MM.1S (cell line): ENCODE measurements around the gene CD300A.

Experiments
- DNase-seq: peaks from one replicate; pipeline ENCODE4 v3.0.0-alpha.2; 2015
- H2AFZ ChIP-seq: fragments of 300-600 bp; sonication (generic); 2 replicates; pipeline ENCODE4 v1.6.0; 2016; ENCODE audit warnings: antibody characterized with exemption, low read length
- H3F3A ChIP-seq: fragments of 300-600 bp; sonication (generic); 2 replicates; pipeline ENCODE4 v1.6.1; 2016; ENCODE audit warnings: mild to moderate bottlenecking, antibody characterized with exemption, low read length, moderate library complexity, mixed read lengths; ENCODE audit not compliant: insufficient read depth
- H3K27ac ChIP-seq: fragments of 300-600 bp; sonication (generic); 2 replicates; pipeline ENCODE4 v1.5.1; 2016; ENCODE audit warnings: mild to moderate bottlenecking, low read length
- H3K27me3 ChIP-seq: fragments of 300-600 bp; sonication (generic); replicated peaks from 2 replicates; pipeline ENCODE4 v1.6.0; 2016; ENCODE audit warnings: low read length; ENCODE audit not compliant: insufficient read depth
- H3K36me3 ChIP-seq: fragments of 300-600 bp; sonication (generic); replicated peaks from 2 replicates; pipeline ENCODE4 v1.6.1; 2016; ENCODE audit warnings: mild to moderate bottlenecking, low read length, mixed read lengths; ENCODE audit not compliant: insufficient read depth
- H3K4me1 ChIP-seq: fragments of 300-600 bp; sonication (generic); 2 replicates; pipeline ENCODE4 v1.6.1; 2016; ENCODE audit warnings: low read length, mixed read lengths
- H3K4me2 ChIP-seq: fragments of 300-600 bp; sonication (generic); 2 replicates; pipeline ENCODE4 v1.6.0; 2016; ENCODE audit warnings: low read depth, low read length
- H3K4me3 ChIP-seq: fragments of 300-600 bp; sonication (generic); 2 replicates; pipeline ENCODE4 v1.5.1; 2016; ENCODE audit warnings: low read length, mixed read lengths
- H3K79me2 ChIP-seq: fragments of 300-600 bp; sonication (generic); 2 replicates; pipeline ENCODE4 v1.6.1; 2016; ENCODE audit warnings: mixed run types, low read length, mixed read lengths
- H3K9ac ChIP-seq: fragments of 300-600 bp; sonication (generic); 2 replicates; pipeline ENCODE4 v1.6.1; 2016; ENCODE audit warnings: low read length, mixed read lengths
- H3K9me2 ChIP-seq: fragments of 300-600 bp; sonication (generic); replicated peaks from 2 replicates; pipeline ENCODE4 v1.6.1; 2016; ENCODE audit warnings: mild to moderate bottlenecking, low read length, mixed read lengths; ENCODE audit not compliant: insufficient read depth
- H3K9me3 ChIP-seq: fragments of 300-600 bp; sonication (generic); replicated peaks from 2 replicates; pipeline ENCODE4 v1.6.1; 2016; ENCODE audit warnings: mild to moderate bottlenecking, low read length, mixed read lengths; ENCODE audit not compliant: insufficient read depth
- H4K20me1 ChIP-seq: fragments of 300-600 bp; sonication (generic); 2 replicates; pipeline ENCODE4 v1.6.1; 2016; ENCODE audit warnings: mild to moderate bottlenecking, low read length, moderate library complexity, mixed read lengths; ENCODE audit not compliant: insufficient read depth
- EZH2 ChIP-seq: fragments of 300-600 bp; sonication (generic); optimal IDR thresholded peaks from 2 replicates; pipeline ENCODE3; 2017; ENCODE audit warnings: low read depth, mild to moderate bottlenecking, antibody characterized with exemption, low read length, mixed read lengths
- EZH2phosphoT487 ChIP-seq: fragments of 300-600 bp; sonication (generic); IDR thresholded peaks from 2 replicates; pipeline ENCODE4 v1.6.1; 2018; ENCODE audit warnings: antibody characterized with exemption, low read length
- TF ChIP-seq, protein P1 (sequence below): fragments of 300-600 bp; sonication (generic); IDR thresholded peaks from 2 replicates; pipeline ENCODE4 v1.5.1; 2016; ENCODE audit warnings: antibody characterized with exemption, low read length, mixed read lengths

The CD300A gene

DNA sequence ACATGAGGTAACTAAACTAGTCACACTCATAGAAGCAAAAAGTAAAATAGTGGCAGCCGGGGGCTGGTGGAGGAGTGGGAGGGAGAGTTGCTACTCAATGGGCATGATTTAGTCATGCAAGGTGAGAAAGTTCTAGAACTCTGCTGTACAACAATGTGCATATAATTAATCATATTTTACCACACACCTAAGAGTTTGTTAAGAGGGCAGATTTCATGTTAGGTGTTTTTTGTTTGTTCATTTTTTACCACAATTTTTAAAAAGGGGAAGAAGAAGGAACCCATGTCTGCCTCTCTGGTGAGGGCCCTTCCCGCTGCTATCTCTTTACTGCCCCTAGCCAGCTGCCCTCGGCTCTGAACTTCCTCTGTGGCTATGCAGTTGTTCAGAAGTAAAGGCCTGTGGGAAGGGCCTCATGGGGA lies 53.6 kb downstream of the CD300A start:
- H3F3A ChIP-seq: no peaks in the 10 kb centered on the region
- no peaks in the 10 kb centered on the region for H3K9me3 ChIP-seq
- H3K9me2 ChIP-seq: no peaks in the 10 kb centered on the region
- no peak overlapping the region for H3K4me3 ChIP-seq
- DNase-seq: no peak
- H4K20me1 ChIP-seq: no peaks in the 10 kb centered on the region
- TF ChIP-seq EZH2: no peak
- TF ChIP-seq, protein P1, sequence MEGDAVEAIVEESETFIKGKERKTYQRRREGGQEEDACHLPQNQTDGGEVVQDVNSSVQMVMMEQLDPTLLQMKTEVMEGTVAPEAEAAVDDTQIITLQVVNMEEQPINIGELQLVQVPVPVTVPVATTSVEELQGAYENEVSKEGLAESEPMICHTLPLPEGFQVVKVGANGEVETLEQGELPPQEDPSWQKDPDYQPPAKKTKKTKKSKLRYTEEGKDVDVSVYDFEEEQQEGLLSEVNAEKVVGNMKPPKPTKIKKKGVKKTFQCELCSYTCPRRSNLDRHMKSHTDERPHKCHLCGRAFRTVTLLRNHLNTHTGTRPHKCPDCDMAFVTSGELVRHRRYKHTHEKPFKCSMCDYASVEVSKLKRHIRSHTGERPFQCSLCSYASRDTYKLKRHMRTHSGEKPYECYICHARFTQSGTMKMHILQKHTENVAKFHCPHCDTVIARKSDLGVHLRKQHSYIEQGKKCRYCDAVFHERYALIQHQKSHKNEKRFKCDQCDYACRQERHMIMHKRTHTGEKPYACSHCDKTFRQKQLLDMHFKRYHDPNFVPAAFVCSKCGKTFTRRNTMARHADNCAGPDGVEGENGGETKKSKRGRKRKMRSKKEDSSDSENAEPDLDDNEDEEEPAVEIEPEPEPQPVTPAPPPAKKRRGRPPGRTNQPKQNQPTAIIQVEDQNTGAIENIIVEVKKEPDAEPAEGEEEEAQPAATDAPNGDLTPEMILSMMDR: no peak
- TF ChIP-seq EZH2phosphoT487: no peak
- H3K79me2 ChIP-seq: no peaks in the 10 kb centered on the region
- H3K4me1 ChIP-seq: no peaks in the 10 kb centered on the region
- H3K9ac ChIP-seq: no peak overlapping the region
- no peak overlapping the region for H2AFZ ChIP-seq
- no peak overlapping the region for H3K4me2 ChIP-seq
- no peak overlapping the region for H3K27ac ChIP-seq
- H3K36me3 ChIP-seq: no peaks in the 10 kb centered on the region
- peaks cover 84% of the 10 kb centered on the region for H3K27me3 ChIP-seq

DNA sequence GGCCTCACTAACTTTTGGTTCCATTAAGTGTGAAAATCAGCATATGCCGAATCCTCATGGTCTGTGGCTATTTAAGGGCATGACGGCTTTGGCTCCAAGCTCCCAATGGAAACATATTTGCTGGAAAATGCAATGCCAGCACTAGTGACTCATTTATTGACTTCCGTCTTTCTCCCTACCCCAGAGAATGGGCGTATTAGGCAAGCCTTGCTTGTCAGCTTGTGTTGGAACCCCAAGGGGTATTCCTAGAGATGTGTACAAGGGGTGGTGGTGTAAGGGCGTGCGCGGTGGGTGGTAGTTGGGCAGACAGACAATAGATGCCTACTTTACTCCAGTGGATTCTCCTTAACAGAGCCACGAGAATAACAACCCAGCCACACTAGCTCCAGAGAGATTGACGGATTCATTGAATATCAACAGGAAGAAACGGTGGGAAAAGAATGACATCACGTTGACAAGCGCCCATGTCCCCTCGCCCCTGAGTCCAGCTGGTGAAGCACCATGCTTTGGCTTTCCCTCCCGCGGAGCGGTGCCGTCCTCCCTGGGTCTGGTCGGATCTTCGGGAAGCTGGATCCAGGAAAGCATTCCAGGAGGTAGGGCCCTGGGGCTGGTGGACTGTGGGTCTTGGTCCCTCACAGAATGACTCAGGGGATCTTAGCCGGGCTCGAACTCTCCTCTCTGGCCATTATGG lies 54.5 kb downstream of the CD300A start:
- Histone ChIP-seq H3K9ac (no peak overlapping the region), H3K4me1 (no peaks in the 10 kb centered on the region), H3K36me3 (no peaks in the 10 kb centered on the region), H2AFZ (no peak overlapping the region), H3K9me3 (no peaks in the 10 kb centered on the region), H3K27me3 (peaks cover 93% of the 10 kb centered on the region), H3K4me3 (no peak overlapping the region), H3F3A (no peaks in the 10 kb centered on the region), H4K20me1 (no peaks in the 10 kb centered on the region), H3K9me2 (no peaks in the 10 kb centered on the region), H3K4me2 (no peak overlapping the region), H3K27ac (no peak overlapping the region), H3K79me2 (no peaks in the 10 kb centered on the region)
- no peak for TF ChIP-seq EZH2
- TF ChIP-seq EZH2phosphoT487: no peak
- TF ChIP-seq, protein P1: no peak
- no peak for DNase-seq

DNA sequence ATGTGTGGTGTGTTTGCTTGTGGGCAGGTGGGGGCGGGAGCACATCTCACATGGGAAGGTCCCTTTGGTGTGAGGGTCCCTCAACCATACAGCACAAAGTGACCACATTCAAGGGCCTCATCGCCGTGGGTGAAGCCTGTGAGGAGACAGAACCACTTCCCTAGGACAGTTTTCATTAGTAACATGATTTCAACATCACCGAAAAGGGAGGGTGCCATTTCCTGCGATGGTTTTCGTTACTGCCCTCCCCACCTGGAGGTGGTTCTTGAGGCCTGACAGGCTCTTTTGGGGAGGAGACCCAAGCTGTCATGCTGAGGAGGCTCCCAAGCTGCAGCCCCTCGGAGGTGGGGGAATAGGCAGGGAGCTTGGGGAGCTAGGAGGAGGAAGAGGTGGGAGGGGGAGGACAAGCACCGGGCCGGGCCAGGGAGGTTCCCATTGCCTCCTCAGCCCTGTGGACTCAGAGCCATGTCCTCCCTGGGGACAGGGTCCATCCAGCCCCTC lies 55.3 kb downstream of the CD300A start:
- no peak overlapping the region for H2AFZ ChIP-seq
- H4K20me1 ChIP-seq: no peaks in the 10 kb centered on the region
- H3K79me2 ChIP-seq: no peaks in the 10 kb centered on the region
- no peak overlapping the region for H3K27ac ChIP-seq
- no peaks in the 10 kb centered on the region for H3K36me3 ChIP-seq
- no peaks in the 10 kb centered on the region for H3K9me3 ChIP-seq
- DNase-seq: no peak
- H3K9me2 ChIP-seq: no peaks in the 10 kb centered on the region
- no peak overlapping the region for H3K9ac ChIP-seq
- H3K4me1 ChIP-seq: no peaks in the 10 kb centered on the region
- no peaks in the 10 kb centered on the region for H3F3A ChIP-seq
- no peak overlapping the region for H3K4me3 ChIP-seq
- peaks cover 93% of the 10 kb centered on the region for H3K27me3 ChIP-seq
- TF ChIP-seq EZH2 (no peak), EZH2phosphoT487 (no peak)
- TF ChIP-seq, protein P1: no peak
- H3K4me2 ChIP-seq: no peak overlapping the region
